ENCODE measurements around the gene CELSR1. TPM values are rescaled to one million over a fixed set of nuclear protein-coding genes. Genes with fewer than 3 reads are reported as not detected.
"Not testable (repeated sequence)": the region's sequence is repeated elsewhere in the genome, so short reads cannot be mapped to it uniquely, and the experiment has no call there.

The CELSR1 gene
- total and polyA plus RNA-seq, 8 donors, result 0.75 to 3.2 (median 1.2) TPM

DNA sequence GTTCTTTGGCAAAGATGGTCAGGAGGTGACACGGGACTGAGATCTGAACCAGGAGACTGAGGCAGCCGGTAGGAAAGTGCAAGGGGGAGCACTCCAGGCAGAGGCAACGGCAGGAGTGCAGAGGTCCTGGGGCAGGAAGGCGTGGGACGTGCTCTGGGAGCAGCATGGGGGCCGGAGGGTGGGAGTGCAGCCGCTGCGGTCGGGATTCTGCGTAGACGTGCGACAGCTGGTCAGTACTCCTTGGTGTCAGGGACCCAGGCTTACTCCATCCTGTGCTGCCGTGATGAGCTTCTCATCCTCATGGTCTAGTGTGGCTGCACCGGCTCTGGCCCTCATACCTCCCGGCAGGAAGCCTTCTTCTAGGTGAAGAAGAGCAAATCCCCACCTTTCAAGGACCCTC, 218.8 kb downstream of the CELSR1 start:
- TF ChIP-seq, protein P1, sequence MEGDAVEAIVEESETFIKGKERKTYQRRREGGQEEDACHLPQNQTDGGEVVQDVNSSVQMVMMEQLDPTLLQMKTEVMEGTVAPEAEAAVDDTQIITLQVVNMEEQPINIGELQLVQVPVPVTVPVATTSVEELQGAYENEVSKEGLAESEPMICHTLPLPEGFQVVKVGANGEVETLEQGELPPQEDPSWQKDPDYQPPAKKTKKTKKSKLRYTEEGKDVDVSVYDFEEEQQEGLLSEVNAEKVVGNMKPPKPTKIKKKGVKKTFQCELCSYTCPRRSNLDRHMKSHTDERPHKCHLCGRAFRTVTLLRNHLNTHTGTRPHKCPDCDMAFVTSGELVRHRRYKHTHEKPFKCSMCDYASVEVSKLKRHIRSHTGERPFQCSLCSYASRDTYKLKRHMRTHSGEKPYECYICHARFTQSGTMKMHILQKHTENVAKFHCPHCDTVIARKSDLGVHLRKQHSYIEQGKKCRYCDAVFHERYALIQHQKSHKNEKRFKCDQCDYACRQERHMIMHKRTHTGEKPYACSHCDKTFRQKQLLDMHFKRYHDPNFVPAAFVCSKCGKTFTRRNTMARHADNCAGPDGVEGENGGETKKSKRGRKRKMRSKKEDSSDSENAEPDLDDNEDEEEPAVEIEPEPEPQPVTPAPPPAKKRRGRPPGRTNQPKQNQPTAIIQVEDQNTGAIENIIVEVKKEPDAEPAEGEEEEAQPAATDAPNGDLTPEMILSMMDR (IDR thresholded peaks at IDR 0.05), result no peak
- intact Hi-C loops (cut with DNase I), result loop anchor here in 1 of 3 donors (10.0 kb wide), 1 partner anchor 324 kb away; no protein-coding TSS in a partner anchor
- H3K27me3 ChIP-seq, result no peaks in the 10 kb centered on the region
- ATAC-seq (no peak), FAIRE-seq (no peak), DNase-seq (peak in 1 of 6 donors; percentile 19)
- no peak overlapping the region for H3K4me3 ChIP-seq
- H3K27ac ChIP-seq, result no peak overlapping the region
- no peaks in the 10 kb centered on the region for H3K9me3 ChIP-seq
- H3K36me3 ChIP-seq, result no peaks in the 10 kb centered on the region
- 93 to 97% methylated on average over 15 of the region's 15 CpGs for WGBS, 2 donors
- no peaks in the 10 kb centered on the region for H3K4me1 ChIP-seq

- Histone ChIP-seq H3K27ac (no peak overlapping the region), H3K27me3 (no peaks in the 10 kb centered on the region), H3K36me3 (no peaks in the 10 kb centered on the region), H3K4me3 (no peak overlapping the region), H3K9me3 (no peaks in the 10 kb centered on the region), H3K4me1 (no peaks in the 10 kb centered on the region)
- TF ChIP-seq, protein P1 (IDR thresholded peaks at IDR 0.05), result no peak
- ATAC-seq, result no peak
- FAIRE-seq, result no peak
- 75% methylated on average over 20 of the region's 20 CpGs for WGBS, 2 donors
- DNase-seq, result peak in 1 of 6 donors; percentile 33
- intact Hi-C loops (cut with DNase I), result loop anchor here in 1 of 3 donors (10.0 kb wide), 1 partner anchor 323 kb away; no protein-coding TSS in a partner anchor
These were observed 219.8 kb downstream of the CELSR1 start for GRCh38 chr22:46317646-46318045.

GRCh38 chr22:46315976-46316375, 221.4 kb downstream of the CELSR1 start:
- intact Hi-C loops (cut with DNase I), result loop anchor here (2.0 to 10.0 kb wide), 3 partner anchors 193 to 321 kb away; no protein-coding TSS in a partner anchor
- 91 to 95% methylated on average over 12 of the region's 12 CpGs for WGBS, 2 donors
- TF ChIP-seq, protein P1 (IDR thresholded peaks at IDR 0.05), result no peak

GRCh38 chr22:46312848-46313247, 224.6 kb downstream of the CELSR1 start:
- H3K36me3 ChIP-seq, H3K9me3 ChIP-seq, H3K27me3 ChIP-seq, ATAC-seq, FAIRE-seq, H3K4me1 ChIP-seq, DNase-seq, H3K4me3 ChIP-seq, H3K27ac ChIP-seq: not testable (repeated sequence)
- intact Hi-C loops (cut with DNase I), result loop anchor here in 1 of 3 donors (5.0 to 10.0 kb wide), 2 partner anchors 191 to 318 kb away; no protein-coding TSS in a partner anchor
- 91 to 100% methylated on average over 2 of the region's 2 CpGs for WGBS, 2 donors

More at GRCh38 chr22:46315976-46316375, 221.4 kb downstream of the CELSR1 start:
- no peaks in the 10 kb centered on the region for H3K36me3 ChIP-seq
- no peaks in the 10 kb centered on the region for H3K27me3 ChIP-seq
- ATAC-seq, result no peak
- no peaks in the 10 kb centered on the region for H3K9me3 ChIP-seq
- peak in 2 of 6 donors; percentile 25 to 38 for DNase-seq
- H3K4me3 ChIP-seq, result no peak overlapping the region
- no peak for FAIRE-seq
- no peaks in the 10 kb centered on the region for H3K4me1 ChIP-seq
- no peak overlapping the region for H3K27ac ChIP-seq

DNA sequence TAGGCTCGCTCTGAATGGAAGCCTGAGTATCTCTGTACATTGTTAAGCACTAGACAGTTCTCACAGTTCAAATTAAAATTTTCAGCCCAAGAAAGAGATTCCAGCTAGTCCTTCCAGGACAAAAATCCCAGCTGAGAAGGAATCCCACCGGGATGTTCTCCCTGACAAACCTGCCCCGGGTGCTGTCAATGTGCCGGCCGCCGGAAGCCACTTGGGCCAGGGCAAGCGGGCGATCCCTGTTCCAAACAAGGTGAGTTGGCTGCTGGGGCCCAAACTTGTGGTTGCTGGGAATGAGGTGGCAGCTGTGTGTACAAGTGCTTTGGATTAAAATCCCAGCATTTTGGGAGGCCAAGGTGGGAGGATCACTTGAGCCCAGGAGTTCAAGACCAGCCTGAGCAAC, 225.4 kb downstream of the CELSR1 start:
- ATAC-seq, result no peak
- TF ChIP-seq, protein P1 (IDR thresholded peaks at IDR 0.05), result no peak
- no peaks in the 10 kb centered on the region for H3K4me1 ChIP-seq
- no peaks in the 10 kb centered on the region for H3K27me3 ChIP-seq
- H3K9me3 ChIP-seq, result no peaks in the 10 kb centered on the region
- no peak overlapping the region for H3K4me3 ChIP-seq
- DNase-seq, result peak in 1 of 6 donors; percentile 20
- 96 to 98% methylated on average over 8 of the region's 8 CpGs for WGBS, 2 donors
- H3K27ac ChIP-seq, result no peak overlapping the region
- intact Hi-C loops (cut with DNase I), result loop anchor here in 1 of 3 donors (5.0 to 10.0 kb wide), 2 partner anchors 190 to 317 kb away; no protein-coding TSS in a partner anchor
- FAIRE-seq, result no peak
- no peaks in the 10 kb centered on the region for H3K36me3 ChIP-seq

Other genes starting within 250 kb of the CELSR1 start
- under 1 TPM in 5 of 6 donors, not detected in 1; 0.12 to 0.75 (median 0.35) TPM for gene GTSE1, start 240.8 kb downstream of the CELSR1 start, total RNA-seq
- gene GTSE1, start 240.8 kb downstream of the CELSR1 start, polyA plus RNA-seq, result under 1 TPM; 0.16 to 0.23 TPM
- 10 to 100 TPM; 15.0 to 27.6 (median 20.8) TPM for gene TRMU, start 201.9 kb downstream of the CELSR1 start, total RNA-seq
- 10 to 100 TPM; 53.9 to 58.0 TPM for gene TRMU, start 201.9 kb downstream of the CELSR1 start, polyA plus RNA-seq
- 10 to 100 TPM; 16.6 to 36.4 (median 23.6) TPM for gene GRAMD4, start 82.8 kb upstream of the CELSR1 start, total RNA-seq
- 10 to 100 TPM; 13.2 to 13.8 TPM for gene GRAMD4, start 82.8 kb upstream of the CELSR1 start, polyA plus RNA-seq
- gene CERK, start 200.6 kb upstream of the CELSR1 start, total RNA-seq, result 10 to 100 TPM; 24.7 to 32.7 (median 29.7) TPM
- gene CERK, start 200.6 kb upstream of the CELSR1 start, polyA plus RNA-seq, result 10 to 100 TPM; 12.7 to 30.0 TPM
- 10 to 100 TPM; 14.3 to 17.6 (median 16.3) TPM for gene TBC1D22A, start 225.0 kb upstream of the CELSR1 start, total RNA-seq
- 10 to 100 TPM; 12.0 to 12.8 TPM for gene TBC1D22A, start 225.0 kb upstream of the CELSR1 start, polyA plus RNA-seq

Data from pancreas (tissue), 10 donors.